HepG2 (cell line): ENCODE results near the gene BMP2K. TPM values are rescaled to one million over a fixed set of nuclear protein-coding genes. Genes with fewer than 3 reads are reported as not detected.

Experiments
- BHLHE40 ChIP-seq: IDR thresholded peaks from 2 replicates; pipeline ENCODE4 v1.6.1; 2011; ENCODE audit warnings: low read length, improper control_type of control experiment
- GATA4 ChIP-seq: sonication (generic); IDR thresholded peaks from 2 replicates; pipeline ENCODE4 v1.6.1; 2016; ENCODE audit warnings: antibody characterized with exemption, low read depth, borderline replicate concordance
- HHEX ChIP-seq: IDR thresholded peaks from 2 replicates; pipeline ENCODE4 v1.6.1; 2016; ENCODE audit warnings: control low read depth
- KLF15 ChIP-seq: sonication (generic); formaldehyde crosslinking; IDR thresholded peaks from 2 replicates; pipeline ENCODE4 v1.8.1; 2023; ENCODE audit warnings: borderline replicate concordance, mild to moderate bottlenecking, inconsistent platforms, missing genetic modification reagents, mixed read lengths
- NCOA1 ChIP-seq: sonication (generic); formaldehyde crosslinking; IDR thresholded peaks from 2 replicates; pipeline ENCODE4 v1.9.0; 2021; ENCODE audit warnings: missing genetic modification reagents
- NCOA5 ChIP-seq: sonication (generic); formaldehyde crosslinking; IDR thresholded peaks from 2 replicates; pipeline ENCODE4 v1.4.0; 2020; ENCODE audit warnings: missing genetic modification reagents
- NFE2L1 ChIP-seq: sonication (generic); formaldehyde crosslinking; IDR thresholded peaks from 2 replicates; pipeline ENCODE4 v1.4.0; 2020; ENCODE audit warnings: missing genetic modification reagents, mild to moderate bottlenecking, borderline replicate concordance
- RBAK ChIP-seq: sonication (generic); formaldehyde crosslinking; IDR thresholded peaks from 2 replicates; pipeline ENCODE4 v1.5.1; 2020; ENCODE audit warnings: mild to moderate bottlenecking, missing genetic modification reagents
- SCMH1 ChIP-seq: sonication (generic); formaldehyde crosslinking; IDR thresholded peaks from 2 replicates; pipeline ENCODE4 v1.9.0; 2021; ENCODE audit warnings: missing genetic modification reagents, mild to moderate bottlenecking, borderline replicate concordance
- TAF15 ChIP-seq: fragments of 200-400 bp; formaldehyde crosslinking; IDR thresholded peaks from one replicate; pipeline ENCODE4 v1.6.1; 2018; ENCODE audit warnings: mild to moderate bottlenecking, low read depth, low read length; ENCODE audit not compliant: poor library complexity, severe bottlenecking
- TBX2 ChIP-seq: sonication (generic); formaldehyde crosslinking; IDR thresholded peaks from 2 replicates; pipeline ENCODE4 v1.5.0; 2020; ENCODE audit warnings: missing genetic modification reagents, mild to moderate bottlenecking, borderline replicate concordance
- TCF12 ChIP-seq, 2 experiments: fragments of 450-650 bp in 1 of 2; sonication (generic) in 1 of 2; formaldehyde crosslinking in 1 of 2; IDR thresholded peaks; 2 replicates each; pipeline versions ENCODE4 v1.6.1 to v1.8.0; 2017 to 2022; ENCODE audit warnings: antibody characterized with exemption in 1 of 2, mild to moderate bottlenecking in 1 of 2, missing genetic modification reagents in 1 of 2, moderate library complexity in 1 of 2
- XBP1 ChIP-seq: sonication (generic); formaldehyde crosslinking; IDR thresholded peaks from 2 replicates; pipeline ENCODE4 v1.5.0; 2020; ENCODE audit warnings: missing genetic modification reagents
- ZNF451 ChIP-seq: sonication (generic); formaldehyde crosslinking; IDR thresholded peaks from 2 replicates; pipeline ENCODE4 v1.5.0; 2020; ENCODE audit warnings: mild to moderate bottlenecking, missing genetic modification reagents
- polyA plus RNA-seq, 8 experiments: library from polyadenylated mRNA; depleted of rRNA in 3 of 8; stranded (reverse) in 7 of 8; unstranded in 1 of 8; fragments of >200 nt; fragmentation: Illumina TruSeq in 4 of 8; extraction: Trizol in 4 of 8; gene quantifications; 2 replicates each; pipeline versions ENCODE4 v1.2.1 to v1.2.3, GENCODE V29; 2011 to 2016; ENCODE audit warnings: low read depth in 4 of 8, missing spikeins in 1 of 8, mixed read lengths in 1 of 8; ENCODE audit not compliant: insufficient read depth in 1 of 8
- total RNA-seq, 5 experiments: library from RNA; depleted of rRNA; stranded (reverse); fragments of >200 nt; fragmentation: Illumina TruSeq; extraction: Trizol; gene quantifications; 2 replicates each; pipeline ENCODE4 v1.2.3, GENCODE V29; 2016; ENCODE audit warnings: low read depth in 1 of 5
- TF ChIP-seq, protein P1 (sequence below), 2 experiments: IDR thresholded peaks; 2 replicates each; pipeline ENCODE4 v1.6.1; 2011 to 2012; ENCODE audit warnings: low read length in 2 of 2, borderline replicate concordance in 1 of 2, low read depth in 1 of 2, mild to moderate bottlenecking in 1 of 2, moderate library complexity in 1 of 2
- TF ChIP-seq, protein P2 (sequence below): sonication (generic); formaldehyde crosslinking; IDR thresholded peaks from 2 replicates; pipeline ENCODE4 v1.5.0; 2020; ENCODE audit warnings: mild to moderate bottlenecking, missing genetic modification reagents, borderline replicate concordance
- TF ChIP-seq, protein P3 (sequence below): sonication (generic); formaldehyde crosslinking; IDR thresholded peaks from 2 replicates; pipeline ENCODE4 v1.8.1; 2023; ENCODE audit warnings: mild to moderate bottlenecking, missing genetic modification reagents
- TF ChIP-seq, protein P4 (sequence below): sonication (generic); formaldehyde crosslinking; IDR thresholded peaks from 2 replicates; pipeline ENCODE4 v1.4.0; 2020; ENCODE audit warnings: missing genetic modification reagents
- TF ChIP-seq, protein P5 (sequence below): IDR thresholded peaks from 2 replicates; pipeline ENCODE4 v1.6.1; 2012; ENCODE audit warnings: low read depth, low read length, improper control_type of control experiment

The BMP2K gene
- total and polyA plus RNA-seq, 2 of the 13 experiments (the other 11 are each of a cell fraction or from before 2014, with no cell fraction given) = 8.6 to 15.2 TPM

DNA sequence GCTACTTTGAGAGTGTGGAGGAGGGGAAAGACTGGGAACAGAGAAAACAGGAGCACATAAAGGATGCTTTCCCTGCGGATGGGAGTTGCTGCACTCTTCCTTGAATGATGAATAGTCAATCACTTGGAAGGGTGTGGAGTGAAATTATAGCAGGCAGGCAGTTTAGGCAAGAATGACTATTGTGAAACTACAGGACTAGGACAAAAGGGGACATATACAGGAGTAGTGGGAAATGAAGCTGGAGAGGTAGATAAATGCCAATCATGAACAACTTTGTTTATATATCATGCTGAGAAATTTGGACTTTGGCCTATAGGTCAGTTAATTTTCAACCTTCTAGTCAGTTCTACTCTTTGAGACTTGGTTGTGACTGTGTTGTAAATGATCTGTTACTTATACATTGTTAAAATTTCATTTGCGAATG is 86.2 kb downstream of the BMP2K start (continued):
- TF ChIP-seq, protein P1, sequence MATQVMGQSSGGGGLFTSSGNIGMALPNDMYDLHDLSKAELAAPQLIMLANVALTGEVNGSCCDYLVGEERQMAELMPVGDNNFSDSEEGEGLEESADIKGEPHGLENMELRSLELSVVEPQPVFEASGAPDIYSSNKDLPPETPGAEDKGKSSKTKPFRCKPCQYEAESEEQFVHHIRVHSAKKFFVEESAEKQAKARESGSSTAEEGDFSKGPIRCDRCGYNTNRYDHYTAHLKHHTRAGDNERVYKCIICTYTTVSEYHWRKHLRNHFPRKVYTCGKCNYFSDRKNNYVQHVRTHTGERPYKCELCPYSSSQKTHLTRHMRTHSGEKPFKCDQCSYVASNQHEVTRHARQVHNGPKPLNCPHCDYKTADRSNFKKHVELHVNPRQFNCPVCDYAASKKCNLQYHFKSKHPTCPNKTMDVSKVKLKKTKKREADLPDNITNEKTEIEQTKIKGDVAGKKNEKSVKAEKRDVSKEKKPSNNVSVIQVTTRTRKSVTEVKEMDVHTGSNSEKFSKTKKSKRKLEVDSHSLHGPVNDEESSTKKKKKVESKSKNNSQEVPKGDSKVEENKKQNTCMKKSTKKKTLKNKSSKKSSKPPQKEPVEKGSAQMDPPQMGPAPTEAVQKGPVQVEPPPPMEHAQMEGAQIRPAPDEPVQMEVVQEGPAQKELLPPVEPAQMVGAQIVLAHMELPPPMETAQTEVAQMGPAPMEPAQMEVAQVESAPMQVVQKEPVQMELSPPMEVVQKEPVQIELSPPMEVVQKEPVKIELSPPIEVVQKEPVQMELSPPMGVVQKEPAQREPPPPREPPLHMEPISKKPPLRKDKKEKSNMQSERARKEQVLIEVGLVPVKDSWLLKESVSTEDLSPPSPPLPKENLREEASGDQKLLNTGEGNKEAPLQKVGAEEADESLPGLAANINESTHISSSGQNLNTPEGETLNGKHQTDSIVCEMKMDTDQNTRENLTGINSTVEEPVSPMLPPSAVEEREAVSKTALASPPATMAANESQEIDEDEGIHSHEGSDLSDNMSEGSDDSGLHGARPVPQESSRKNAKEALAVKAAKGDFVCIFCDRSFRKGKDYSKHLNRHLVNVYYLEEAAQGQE (IDR thresholded peaks at IDR 0.05; ENCODE audit: borderline replicate concordance in 1 of 2, low read depth in 1 of 2, low read length in 2 of 2) = no peak
- no peak for TF ChIP-seq ZNF451 (CRISPR knock-in tag)
- TF ChIP-seq, protein P2, sequence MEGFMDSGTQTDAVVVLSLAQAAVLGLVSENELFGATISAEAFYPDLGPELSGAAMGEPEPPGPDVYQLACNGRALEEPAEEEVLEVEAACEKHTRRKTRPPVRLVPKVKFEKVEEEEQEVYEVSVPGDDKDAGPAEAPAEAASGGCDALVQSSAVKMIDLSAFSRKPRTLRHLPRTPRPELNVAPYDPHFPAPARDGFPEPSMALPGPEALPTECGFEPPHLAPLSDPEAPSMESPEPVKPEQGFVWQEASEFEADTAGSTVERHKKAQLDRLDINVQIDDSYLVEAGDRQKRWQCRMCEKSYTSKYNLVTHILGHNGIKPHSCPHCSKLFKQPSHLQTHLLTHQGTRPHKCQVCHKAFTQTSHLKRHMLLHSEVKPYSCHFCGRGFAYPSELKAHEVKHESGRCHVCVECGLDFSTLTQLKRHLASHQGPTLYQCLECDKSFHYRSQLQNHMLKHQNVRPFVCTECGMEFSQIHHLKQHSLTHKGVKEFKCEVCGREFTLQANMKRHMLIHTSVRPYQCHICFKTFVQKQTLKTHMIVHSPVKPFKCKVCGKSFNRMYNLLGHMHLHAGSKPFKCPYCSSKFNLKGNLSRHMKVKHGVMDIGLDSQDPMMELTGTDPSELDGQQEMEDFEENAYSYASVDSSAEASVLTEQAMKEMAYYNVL (CRISPR knock-in tag) = no peak; the same call in 1 of the 2 replicates
- TF ChIP-seq NCOA5 (CRISPR knock-in tag) = no peak
- no peak for TF ChIP-seq TAF15
- TF ChIP-seq, protein P3, sequence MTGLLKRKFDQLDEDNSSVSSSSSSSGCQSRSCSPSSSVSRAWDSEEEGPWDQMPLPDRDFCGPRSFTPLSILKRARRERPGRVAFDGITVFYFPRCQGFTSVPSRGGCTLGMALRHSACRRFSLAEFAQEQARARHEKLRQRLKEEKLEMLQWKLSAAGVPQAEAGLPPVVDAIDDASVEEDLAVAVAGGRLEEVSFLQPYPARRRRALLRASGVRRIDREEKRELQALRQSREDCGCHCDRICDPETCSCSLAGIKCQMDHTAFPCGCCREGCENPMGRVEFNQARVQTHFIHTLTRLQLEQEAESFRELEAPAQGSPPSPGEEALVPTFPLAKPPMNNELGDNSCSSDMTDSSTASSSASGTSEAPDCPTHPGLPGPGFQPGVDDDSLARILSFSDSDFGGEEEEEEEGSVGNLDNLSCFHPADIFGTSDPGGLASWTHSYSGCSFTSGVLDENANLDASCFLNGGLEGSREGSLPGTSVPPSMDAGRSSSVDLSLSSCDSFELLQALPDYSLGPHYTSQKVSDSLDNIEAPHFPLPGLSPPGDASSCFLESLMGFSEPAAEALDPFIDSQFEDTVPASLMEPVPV = no peak
- TF ChIP-seq BHLHE40 = no peak
- TF ChIP-seq TBX2 = no peak
- TF ChIP-seq, protein P4, sequence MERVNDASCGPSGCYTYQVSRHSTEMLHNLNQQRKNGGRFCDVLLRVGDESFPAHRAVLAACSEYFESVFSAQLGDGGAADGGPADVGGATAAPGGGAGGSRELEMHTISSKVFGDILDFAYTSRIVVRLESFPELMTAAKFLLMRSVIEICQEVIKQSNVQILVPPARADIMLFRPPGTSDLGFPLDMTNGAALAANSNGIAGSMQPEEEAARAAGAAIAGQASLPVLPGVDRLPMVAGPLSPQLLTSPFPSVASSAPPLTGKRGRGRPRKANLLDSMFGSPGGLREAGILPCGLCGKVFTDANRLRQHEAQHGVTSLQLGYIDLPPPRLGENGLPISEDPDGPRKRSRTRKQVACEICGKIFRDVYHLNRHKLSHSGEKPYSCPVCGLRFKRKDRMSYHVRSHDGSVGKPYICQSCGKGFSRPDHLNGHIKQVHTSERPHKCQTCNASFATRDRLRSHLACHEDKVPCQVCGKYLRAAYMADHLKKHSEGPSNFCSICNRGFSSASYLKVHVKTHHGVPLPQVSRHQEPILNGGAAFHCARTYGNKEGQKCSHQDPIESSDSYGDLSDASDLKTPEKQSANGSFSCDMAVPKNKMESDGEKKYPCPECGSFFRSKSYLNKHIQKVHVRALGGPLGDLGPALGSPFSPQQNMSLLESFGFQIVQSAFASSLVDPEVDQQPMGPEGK (CRISPR knock-in tag) = peak; percentile 31; the same call in 1 of the 2 replicates
- TF ChIP-seq KLF15 = no peak
- TF ChIP-seq NCOA1 (CRISPR knock-in tag) = no peak
- TF ChIP-seq HHEX (CRISPR knock-in tag) = peak; percentile 73; the same call in 1 of the 2 replicates
- no peak for TF ChIP-seq NFE2L1 (CRISPR knock-in tag)
- TF ChIP-seq SCMH1 = no peak
- TF ChIP-seq GATA4 = no peak
- no peak for TF ChIP-seq RBAK
- no peak for TF ChIP-seq XBP1
- no peak for TF ChIP-seq TCF12 (IDR thresholded peaks at IDR 0.05)
- no peak for TF ChIP-seq TCF12 (CRISPR knock-in tag; IDR thresholded peaks at IDR 0.05)
- TF ChIP-seq, protein P5, sequence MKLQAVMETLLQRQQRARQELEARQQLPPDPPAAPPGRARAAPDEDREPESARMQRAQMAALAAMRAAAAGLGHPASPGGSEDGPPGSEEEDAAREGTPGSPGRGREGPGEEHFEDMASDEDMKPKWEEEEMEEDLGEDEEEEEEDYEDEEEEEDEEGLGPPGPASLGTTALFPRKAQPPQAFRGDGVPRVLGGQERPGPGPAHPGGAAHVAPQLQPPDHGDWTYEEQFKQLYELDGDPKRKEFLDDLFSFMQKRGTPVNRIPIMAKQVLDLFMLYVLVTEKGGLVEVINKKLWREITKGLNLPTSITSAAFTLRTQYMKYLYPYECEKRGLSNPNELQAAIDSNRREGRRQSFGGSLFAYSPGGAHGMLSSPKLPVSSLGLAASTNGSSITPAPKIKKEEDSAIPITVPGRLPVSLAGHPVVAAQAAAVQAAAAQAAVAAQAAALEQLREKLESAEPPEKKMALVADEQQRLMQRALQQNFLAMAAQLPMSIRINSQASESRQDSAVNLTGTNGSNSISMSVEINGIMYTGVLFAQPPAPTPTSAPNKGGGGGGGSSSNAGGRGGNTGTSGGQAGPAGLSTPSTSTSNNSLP = peak; percentile 99
